H9 (cell line): Measurements from ENCODE around the gene TCEA2. TPM values are rescaled to one million over a fixed set of nuclear protein-coding genes. Genes with fewer than 3 reads are reported as not detected.

Experiments
- DNase-seq: peaks from one replicate; pipeline ENCODE4 v3.0.0-alpha.2; 2017
- H2AFZ ChIP-seq: one replicate; pipeline ENCODE4 v1.6.1; 2013; ENCODE audit warnings: mild to moderate bottlenecking, low read length, control low read depth, moderate library complexity
- H2AK5ac ChIP-seq: 2 replicates; pipeline ENCODE4 v1.6.1; 2013; ENCODE audit warnings: low read length, control low read depth, mixed read lengths; ENCODE audit not compliant: insufficient read length
- H2BK120ac ChIP-seq: one replicate; pipeline ENCODE4 v1.6.1; 2013; ENCODE audit warnings: low read depth, mild to moderate bottlenecking, low read length, control low read depth, inconsistent platforms; ENCODE audit not compliant: poor library complexity, severe bottlenecking
- H2BK12ac ChIP-seq: 2 replicates; pipeline ENCODE4 v1.6.1; 2013; ENCODE audit warnings: low read length, control low read depth, mixed read lengths, low read depth; ENCODE audit not compliant: insufficient read length
- H2BK15ac ChIP-seq: 2 replicates; pipeline ENCODE4 v1.6.1; 2013; ENCODE audit warnings: low read depth, low read length, control low read depth
- H2BK20ac ChIP-seq: one replicate; pipeline ENCODE4 v1.6.1; 2013; ENCODE audit warnings: low read depth, mild to moderate bottlenecking, low read length, control low read depth, inconsistent platforms; ENCODE audit not compliant: poor library complexity, severe bottlenecking
- H2BK5ac ChIP-seq: 2 replicates; pipeline ENCODE4 v1.6.1; 2013; ENCODE audit warnings: low read length, control low read depth, mixed read lengths; ENCODE audit not compliant: insufficient read length
- H3K14ac ChIP-seq: 2 replicates; pipeline ENCODE4 v1.6.1; 2013; ENCODE audit warnings: low read length, control low read depth; ENCODE audit not compliant: insufficient read depth
- H3K18ac ChIP-seq: 2 replicates; pipeline ENCODE4 v1.6.1; 2013; ENCODE audit warnings: low read depth, mild to moderate bottlenecking, mixed read lengths, low read length, control low read depth; ENCODE audit not compliant: insufficient read length
- H3K23ac ChIP-seq: 2 replicates; pipeline ENCODE4 v1.6.1; 2013; ENCODE audit warnings: low read length, control low read depth, mixed read lengths, low read depth; ENCODE audit not compliant: insufficient read length
- H3K23me2 ChIP-seq: 2 replicates; pipeline ENCODE4 v1.6.1; 2013; ENCODE audit warnings: low read depth, mild to moderate bottlenecking, mixed read lengths, low read length, control low read depth; ENCODE audit not compliant: insufficient read length, poor library complexity, severe bottlenecking
- H3K27ac ChIP-seq: 2 replicates; pipeline ENCODE4 v1.5.1; 2013; ENCODE audit warnings: low read length, control low read depth, mixed read lengths, low read depth; ENCODE audit not compliant: insufficient read length
- H3K27me3 ChIP-seq: 2 replicates; pipeline ENCODE4 v1.6.1; 2013; ENCODE audit warnings: low read length, control low read depth, inconsistent platforms; ENCODE audit not compliant: insufficient read depth
- H3K4ac ChIP-seq: 2 replicates; pipeline ENCODE4 v1.6.1; 2013; ENCODE audit warnings: low read depth, mild to moderate bottlenecking, control low read depth, inconsistent platforms, low read length, moderate library complexity
- H3K4me1 ChIP-seq: 2 replicates; pipeline ENCODE4 v1.6.1; 2013; ENCODE audit warnings: low read length, control low read depth, inconsistent platforms; ENCODE audit not compliant: insufficient read depth
- H3K4me2 ChIP-seq: 2 replicates; pipeline ENCODE4 v1.6.1; 2013; ENCODE audit warnings: low read length, control low read depth, mixed read lengths; ENCODE audit not compliant: insufficient read length, insufficient read depth
- H3K56ac ChIP-seq: 2 replicates; pipeline ENCODE4 v1.6.1; 2013; ENCODE audit warnings: low read depth, mild to moderate bottlenecking, mixed read lengths, low read length, control low read depth; ENCODE audit not compliant: insufficient read length
- H3K79me1 ChIP-seq: 2 replicates; pipeline ENCODE4 v1.6.1; 2013; ENCODE audit warnings: low read depth, mild to moderate bottlenecking, moderate library complexity, low read length, control low read depth, inconsistent platforms; ENCODE audit not compliant: insufficient read depth, poor library complexity, severe bottlenecking
- H3K79me2 ChIP-seq: 2 replicates; pipeline ENCODE4 v1.6.1; 2013; ENCODE audit warnings: low read length, control low read depth, inconsistent platforms; ENCODE audit not compliant: insufficient read depth
- H3K9ac ChIP-seq: 2 replicates; pipeline ENCODE4 v1.6.1; 2013; ENCODE audit warnings: low read length, control low read depth, mixed read lengths; ENCODE audit not compliant: insufficient read length; ENCODE audit errors: extremely low read depth
- H3K9me3 ChIP-seq: one replicate; pipeline ENCODE4 v1.6.1; 2013; ENCODE audit warnings: low read depth, low read length, inconsistent platforms; ENCODE audit not compliant: control insufficient read depth
- H3T11ph ChIP-seq: one replicate; pipeline ENCODE4 v1.6.1; 2013; ENCODE audit warnings: mild to moderate bottlenecking, low read length, control low read depth, inconsistent platforms
- H4K20me1 ChIP-seq: one replicate; pipeline ENCODE4 v1.6.1; 2013; ENCODE audit not compliant: control insufficient read depth, insufficient read length, insufficient read depth
- H4K5ac ChIP-seq: 2 replicates; pipeline ENCODE4 v1.6.1; 2013; ENCODE audit warnings: low read depth, mild to moderate bottlenecking, mixed read lengths, low read length, control low read depth; ENCODE audit not compliant: insufficient read length
- H4K8ac ChIP-seq: replicated peaks from 2 replicates; pipeline ENCODE4 v1.6.1; 2013; ENCODE audit warnings: low read length, control low read depth, mixed read lengths, low read depth; ENCODE audit not compliant: insufficient read length
- H4K91ac ChIP-seq: 2 replicates; pipeline ENCODE4 v1.6.1; 2013; ENCODE audit warnings: low read depth, mild to moderate bottlenecking, moderate library complexity, mixed read lengths, low read length, control low read depth; ENCODE audit not compliant: insufficient read length
- H3K27ac Mint-ChIP-seq, 3 experiments: 2 replicates in 2 of 3; 3 replicates in 1 of 3; pipeline ENCODE4 v1.8.0; 2020 to 2021; ENCODE audit warnings: mixed read lengths in 3 of 3, mild to moderate bottlenecking in 1 of 3, moderate library complexity in 1 of 3
- H3K27me3 Mint-ChIP-seq: 2 replicates; pipeline ENCODE4 v1.8.0; 2021; ENCODE audit warnings: low read depth, mild to moderate bottlenecking, moderate library complexity, mixed read lengths
- H3K36me3 Mint-ChIP-seq, 3 experiments: 2 replicates in 2 of 3; 3 replicates in 1 of 3; pipeline ENCODE4 v1.8.0; 2020 to 2021; ENCODE audit warnings: low read depth in 3 of 3, mixed read lengths in 3 of 3; ENCODE audit not compliant: insufficient read depth in 1 of 3
- H3K4me1 Mint-ChIP-seq, 2 experiments: 2 replicates each; pipeline ENCODE4 v1.8.0; 2020; ENCODE audit warnings: mixed read lengths in 2 of 2
- H3K4me3 Mint-ChIP-seq, 2 experiments: 2 replicates in 1 of 2; 3 replicates in 1 of 2; pipeline ENCODE4 v1.8.0; 2020 to 2021; ENCODE audit warnings: mild to moderate bottlenecking in 2 of 2, mixed read lengths in 2 of 2, moderate library complexity in 1 of 2
- H3K9me3 Mint-ChIP-seq, 2 experiments: 2 replicates in 1 of 2; 3 replicates in 1 of 2; pipeline ENCODE4 v1.8.0; 2020; ENCODE audit warnings: mild to moderate bottlenecking in 2 of 2, mixed read lengths in 2 of 2, moderate library complexity in 1 of 2
- WGBS: extraction: QIAGEN DNeasy Blood & Tissue Kit; methylation state at CpG from one replicate; pipeline ENCODE4 v1.1.7; 2013; ENCODE audit warnings: missing lambda C conversion rate, low lambda C conversion rate, mixed read lengths; ENCODE audit not compliant: insufficient read length; ENCODE audit errors: extremely low coverage; 5-methylcytosine and 5-hydroxymethylcytosine counted together
- total RNA-seq: library from RNA; stranded (reverse); gene quantifications from 2 replicates; pipeline ENCODE4 v1.2.1, GENCODE V29; 2021
- TF ChIP-seq, protein P1 (sequence below): fragments of 200-600 bp; sonication (generic); conservative IDR thresholded peaks from 3 replicates; pipeline ENCODE4 v1.8.0; 2021; ENCODE audit warnings: antibody characterized with exemption, mild to moderate bottlenecking

TCEA2 gene
- total RNA-seq, 1 experiment from 2014 or later, result 51.7 TPM

DNA sequence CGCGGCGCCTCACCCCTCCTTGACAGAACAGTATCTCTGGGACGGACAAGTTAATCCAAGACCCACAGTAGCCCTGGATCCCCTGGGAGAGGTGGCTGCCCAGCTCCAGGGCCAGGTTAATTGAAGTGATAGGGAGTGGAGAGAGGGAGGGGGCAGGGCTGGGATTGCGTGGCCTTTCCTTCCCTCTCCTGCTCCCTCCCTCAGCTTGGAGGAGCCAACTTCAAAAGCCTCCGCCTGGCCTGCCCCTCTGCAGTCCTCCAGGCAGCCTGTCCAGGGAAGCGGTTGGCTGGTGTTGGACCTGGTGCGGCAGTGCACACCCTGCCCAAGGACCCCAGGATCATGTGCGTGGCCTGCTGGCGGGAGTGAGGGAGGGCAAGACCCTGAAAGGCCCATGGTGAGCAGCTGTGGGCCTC is 27.1 kb upstream of the TCEA2 start, which contains the start of gene C20orf204:
Gene C20orf204, plus strand, starts transcription at position 250 of the 413 bp plus-strand sequence. Its CDS starts 142 bp downstream, at position 392.
- H2AFZ ChIP-seq, result no peak within 1 kb of the TSS
- peaks cover 0 to 2% of the 10 kb centered on the region in 2 experiments; a peak in 1 of 5 replicates for H3K9me3 Mint-ChIP-seq
- no peak within 1 kb of the TSS for H4K5ac ChIP-seq
- no peaks in the 10 kb centered on the region for H3K9me3 ChIP-seq
- H2BK20ac ChIP-seq, result no peak within 1 kb of the TSS
- no peak within 1 kb of the TSS for H4K91ac ChIP-seq
- peaks cover 5% of the 10 kb centered on the region for H3K4me1 ChIP-seq
- DNase-seq, result peak; percentile 51
- H3K18ac ChIP-seq, result no peak within 1 kb of the TSS
- no peak within 1 kb of the TSS for H2BK15ac ChIP-seq
- TF ChIP-seq, protein P1, sequence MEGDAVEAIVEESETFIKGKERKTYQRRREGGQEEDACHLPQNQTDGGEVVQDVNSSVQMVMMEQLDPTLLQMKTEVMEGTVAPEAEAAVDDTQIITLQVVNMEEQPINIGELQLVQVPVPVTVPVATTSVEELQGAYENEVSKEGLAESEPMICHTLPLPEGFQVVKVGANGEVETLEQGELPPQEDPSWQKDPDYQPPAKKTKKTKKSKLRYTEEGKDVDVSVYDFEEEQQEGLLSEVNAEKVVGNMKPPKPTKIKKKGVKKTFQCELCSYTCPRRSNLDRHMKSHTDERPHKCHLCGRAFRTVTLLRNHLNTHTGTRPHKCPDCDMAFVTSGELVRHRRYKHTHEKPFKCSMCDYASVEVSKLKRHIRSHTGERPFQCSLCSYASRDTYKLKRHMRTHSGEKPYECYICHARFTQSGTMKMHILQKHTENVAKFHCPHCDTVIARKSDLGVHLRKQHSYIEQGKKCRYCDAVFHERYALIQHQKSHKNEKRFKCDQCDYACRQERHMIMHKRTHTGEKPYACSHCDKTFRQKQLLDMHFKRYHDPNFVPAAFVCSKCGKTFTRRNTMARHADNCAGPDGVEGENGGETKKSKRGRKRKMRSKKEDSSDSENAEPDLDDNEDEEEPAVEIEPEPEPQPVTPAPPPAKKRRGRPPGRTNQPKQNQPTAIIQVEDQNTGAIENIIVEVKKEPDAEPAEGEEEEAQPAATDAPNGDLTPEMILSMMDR, result no peak
- no peak within 1 kb of the TSS for H3K4me2 ChIP-seq
- peaks cover 26% of the 10 kb centered on the region for H3K27me3 Mint-ChIP-seq
- no peaks in the 10 kb centered on the region for H3K79me1 ChIP-seq
- H3K79me2 ChIP-seq, result no peaks in the 10 kb centered on the region
- H3K36me3 Mint-ChIP-seq, result peaks cover 3 to 34% (median 20%) of the 10 kb centered on the region in 3 experiments; a peak in 6 of 7 replicates
- H3K27ac ChIP-seq, result no peak within 1 kb of the TSS
- no peak within 1 kb of the TSS for H3K9ac ChIP-seq
- peaks cover 6% of the 10 kb centered on the region; the same call in 1 of the 2 replicates for H3K27me3 ChIP-seq
- H3K23ac ChIP-seq, result no peak within 1 kb of the TSS
- H3K56ac ChIP-seq, result no peak within 1 kb of the TSS
- H4K20me1 ChIP-seq, result no peaks in the 10 kb centered on the region
- H4K8ac ChIP-seq, result no peak within 1 kb of the TSS
- peaks cover 11% of the 10 kb centered on the region for H3K23me2 ChIP-seq
- H2BK120ac ChIP-seq, result no peak within 1 kb of the TSS
- no peak within 1 kb of the TSS for H2AK5ac ChIP-seq
- no peak within 1 kb of the TSS for H2BK12ac ChIP-seq
- H3K4me1 Mint-ChIP-seq, result peaks cover 25% of the 10 kb centered on the region in 2 experiments
- no peak within 1 kb of the TSS for H3K4ac ChIP-seq
- H2BK5ac ChIP-seq, result no peak within 1 kb of the TSS
- peak within 1 kb of the TSS in 1 of 2 experiments; percentile 44; a peak in 2 of 5 replicates for H3K4me3 Mint-ChIP-seq
- H3K27ac Mint-ChIP-seq, result peak within 1 kb of the TSS in 2 of 3 experiments; percentile 28 to 89; a peak in 1 of 7 replicates
- no peak within 1 kb of the TSS for H3T11ph ChIP-seq
- WGBS, result no CpG with 5 or more reads among the region's 10 CpGs
- no peak within 1 kb of the TSS for H3K14ac ChIP-seq
